Measurements from ENCODE around the gene INS. TPM values are rescaled to one million over a fixed set of nuclear protein-coding genes. Genes with fewer than 3 reads are reported as not detected.

The INS gene
- total RNA-seq, 2 donors from 2014 or later: not detected

DNA sequence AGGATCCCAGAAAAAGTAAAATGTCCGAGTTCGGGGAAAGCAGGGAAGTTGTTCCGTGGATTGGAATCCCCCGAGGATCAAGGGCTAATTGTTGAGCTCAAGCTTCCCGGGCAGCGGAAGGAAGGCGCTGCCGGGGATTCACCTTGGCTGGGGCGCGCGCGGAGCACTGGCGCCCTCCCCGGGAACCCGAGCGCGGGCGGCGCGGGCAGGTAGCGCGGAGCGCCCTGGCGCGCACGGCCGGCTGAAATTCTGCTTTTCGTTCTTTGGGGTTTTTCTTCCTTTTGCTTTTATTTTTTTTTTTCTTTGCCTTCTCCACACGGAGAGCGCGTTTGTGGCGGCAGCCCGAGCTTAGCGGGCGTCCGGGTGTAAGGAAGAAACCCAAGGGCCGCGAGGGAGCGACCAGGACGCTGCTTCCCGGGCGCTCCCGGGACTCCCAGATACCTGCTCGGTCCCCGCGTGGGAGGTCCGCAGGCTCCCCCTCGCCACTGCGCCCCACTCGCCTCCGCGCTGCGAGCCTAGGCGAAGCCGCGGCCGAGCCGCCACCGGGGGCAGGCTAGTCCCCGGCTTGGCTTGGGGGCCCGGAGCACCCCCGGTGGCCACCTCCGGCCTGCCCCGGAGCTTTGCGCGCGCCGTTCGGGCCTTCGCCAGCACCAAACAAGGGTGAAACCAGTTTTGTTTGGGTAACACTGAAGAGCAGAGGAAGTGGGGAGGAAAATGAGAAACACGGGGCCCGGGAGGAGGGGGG is 17.0 kb downstream of the INS start:
- H3K9me3 ChIP-seq: no peaks in the 10 kb centered on the region
- H3K27me3 ChIP-seq (replicated peaks; ENCODE audit: insufficient read depth): peaks cover 16% of the 10 kb centered on the region
- H3K36me3 ChIP-seq: no peaks in the 10 kb centered on the region
- ATAC-seq (ENCODE audit: insufficient number of reproducible peaks, low FRiP score, low read depth): no peak
- no peak overlapping the region for H3K27ac ChIP-seq
- H3K4me3 ChIP-seq: no peak overlapping the region
- no peak for DNase-seq (ENCODE audit: low spot score)
- peaks cover 6 to 14% of the 10 kb centered on the region in 2 donors for H3K4me1 ChIP-seq (ENCODE audit: control insufficient read depth in 1 of 2, low read depth in 2 of 2)
- TF ChIP-seq CTCF (IDR thresholded peaks at IDR 0.05): no peak

DNA sequence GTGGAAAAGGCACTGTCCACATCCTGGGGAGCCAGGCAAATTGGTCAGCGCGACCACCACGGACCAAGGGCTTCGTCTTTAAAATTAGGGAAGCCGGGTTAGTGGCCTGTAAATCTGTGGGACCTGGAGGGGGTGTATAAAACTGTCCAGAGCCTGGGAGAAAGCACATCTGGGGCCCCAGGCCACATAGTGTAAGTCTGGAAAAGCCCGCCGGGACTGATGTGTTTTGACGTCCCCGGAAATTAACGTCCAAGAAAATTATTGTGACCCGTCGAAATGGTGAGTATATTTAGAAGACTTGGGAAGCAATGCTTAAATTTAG is 17.6 kb downstream of the INS start:
- Histone ChIP-seq H3K4me3 (no peak overlapping the region), H3K27me3 (replicated peaks; ENCODE audit: insufficient read depth) (peaks cover 16% of the 10 kb centered on the region), H3K27ac (no peak overlapping the region), H3K36me3 (no peaks in the 10 kb centered on the region), H3K9me3 (no peaks in the 10 kb centered on the region), H3K4me1 (ENCODE audit: control insufficient read depth in 1 of 2, low read depth in 2 of 2) (peaks cover 6 to 14% of the 10 kb centered on the region in 2 donors)
- no peak for TF ChIP-seq CTCF (IDR thresholded peaks at IDR 0.05)
- DNase-seq (ENCODE audit: low spot score) (no peak), ATAC-seq (ENCODE audit: insufficient number of reproducible peaks, low FRiP score, low read depth) (no peak)

DNA sequence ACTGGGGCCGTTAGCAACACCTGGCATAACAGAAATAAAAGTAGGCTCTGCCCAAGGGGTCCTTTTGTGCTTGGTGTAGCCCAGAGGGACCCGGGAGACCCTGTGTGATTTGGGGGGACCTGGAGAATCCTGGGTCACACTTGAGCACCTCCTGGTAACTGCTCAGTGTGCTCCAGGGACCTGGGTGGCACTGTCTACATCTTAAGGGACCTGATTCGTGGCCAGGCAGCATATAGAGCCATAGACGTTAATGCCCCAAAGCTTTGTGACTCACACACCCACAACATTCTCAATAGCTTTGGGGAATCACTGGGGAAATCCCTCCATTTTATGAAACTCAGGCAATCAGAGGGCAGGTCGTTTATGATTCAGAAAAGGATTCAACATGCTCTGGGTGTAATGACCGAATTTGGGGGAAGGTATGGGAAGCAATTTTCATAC is 18.2 kb downstream of the INS start:
- Histone ChIP-seq H3K36me3 (no peaks in the 10 kb centered on the region), H3K27me3 (replicated peaks; ENCODE audit: insufficient read depth) (peaks cover 16% of the 10 kb centered on the region), H3K9me3 (no peaks in the 10 kb centered on the region), H3K4me1 (ENCODE audit: control insufficient read depth in 1 of 2, low read depth in 2 of 2) (peaks cover 6 to 20% of the 10 kb centered on the region in 2 donors), H3K4me3 (no peak overlapping the region), H3K27ac (no peak overlapping the region)
- no peak for ATAC-seq (ENCODE audit: insufficient number of reproducible peaks, low FRiP score, low read depth)
- no peak for TF ChIP-seq CTCF (IDR thresholded peaks at IDR 0.05)
- no peak for DNase-seq (ENCODE audit: low spot score)

DNA sequence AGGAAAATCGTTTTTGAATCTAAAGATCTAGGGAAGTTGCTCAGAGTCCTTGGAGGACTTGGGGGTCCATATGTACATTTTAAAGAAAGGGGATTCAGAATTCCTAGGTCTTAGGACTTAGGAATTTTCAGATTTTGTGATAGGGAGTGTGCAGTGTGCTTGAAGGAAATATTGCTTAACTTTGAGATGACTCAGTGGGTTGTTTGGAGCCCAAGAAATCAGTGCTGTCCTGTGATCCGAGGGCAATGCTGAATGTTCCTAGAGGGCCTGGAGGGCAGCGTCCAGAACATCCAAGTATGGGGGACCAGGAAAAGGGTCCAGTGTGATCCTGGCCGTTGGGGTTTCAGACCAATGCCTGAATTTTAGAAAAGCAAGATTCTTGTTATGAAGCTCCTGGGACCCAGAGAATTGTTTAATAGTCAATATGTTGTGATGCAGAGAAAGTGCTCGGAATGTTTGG is 18.7 kb downstream of the INS start:
- no peak for ATAC-seq (ENCODE audit: insufficient number of reproducible peaks, low FRiP score, low read depth)
- no peaks in the 10 kb centered on the region for H3K36me3 ChIP-seq

More for the DNA sequence above, 18.7 kb downstream of the INS start:
- no peak for TF ChIP-seq CTCF (IDR thresholded peaks at IDR 0.05)
- DNase-seq (ENCODE audit: low spot score): no peak
- Histone ChIP-seq H3K4me1 (ENCODE audit: control insufficient read depth in 1 of 2, low read depth in 2 of 2) (peaks cover 9 to 25% of the 10 kb centered on the region in 2 donors), H3K27me3 (replicated peaks; ENCODE audit: insufficient read depth) (peaks cover 16% of the 10 kb centered on the region), H3K27ac (no peak overlapping the region), H3K9me3 (no peaks in the 10 kb centered on the region), H3K4me3 (no peak overlapping the region)
